Non-pigmented ciliary epithelial cell (primary cell): ENCODE results near the gene OR2S2.
A peak's percentile ranks its signal among the peaks of the same experiment; 100 is the strongest.
"Not testable (repeated sequence)": the region's sequence is repeated elsewhere in the genome, so short reads cannot be mapped to it uniquely, and the experiment has no call there.

Experiments
- DNase-seq: peaks from one replicate; pipeline ENCODE4 v3.0.0-alpha.2; 2010; ENCODE audit warnings: low read depth

The OR2S2 gene

GRCh38 chr9:35962126-35962906 lies 4.4 kb upstream of the OR2S2 start:
- peak; percentile 34 for DNase-seq

DNA sequence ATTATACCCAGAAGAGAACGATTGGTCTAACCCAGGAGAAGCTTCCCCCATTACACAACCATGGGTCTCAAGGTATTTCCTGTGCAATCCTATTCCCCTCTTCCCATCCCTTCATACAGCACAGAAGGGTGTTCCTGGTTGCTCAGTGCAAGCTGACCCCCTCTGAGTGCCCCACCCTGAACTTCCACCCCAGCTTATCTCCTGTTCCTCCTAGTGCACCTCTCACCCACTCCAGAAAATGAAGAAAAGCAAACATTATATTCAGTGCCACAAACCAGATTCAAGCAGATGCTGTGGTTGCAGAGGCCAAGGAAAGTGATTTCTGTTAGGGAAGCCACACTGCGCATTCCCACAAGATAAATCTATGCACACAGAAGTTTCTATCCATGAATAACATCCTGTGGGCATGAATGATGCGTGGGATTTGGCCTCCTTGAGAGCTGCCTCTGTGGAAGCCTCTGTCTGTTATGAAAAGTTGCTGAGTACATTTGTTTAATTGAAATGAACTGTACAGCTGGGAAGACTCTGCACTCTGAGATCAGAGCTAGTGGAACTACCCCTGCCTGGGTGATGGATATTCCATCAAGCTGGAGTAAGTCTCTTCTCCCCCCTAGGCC lies 2.2 kb upstream of the OR2S2 start:
- peak; percentile 55 for DNase-seq

- DNase-seq, result no peak
These were observed 1.3 kb downstream of the OR2S2 start for GRCh38 chr9:35956651-35957050.

- DNase-seq, result peak; percentile 67
These were observed 2.9 kb downstream of the OR2S2 start for GRCh38 chr9:35954942-35955546.

- no peak for DNase-seq
These were observed 5.3 kb downstream of the OR2S2 start for GRCh38 chr9:35952526-35953191.

DNA sequence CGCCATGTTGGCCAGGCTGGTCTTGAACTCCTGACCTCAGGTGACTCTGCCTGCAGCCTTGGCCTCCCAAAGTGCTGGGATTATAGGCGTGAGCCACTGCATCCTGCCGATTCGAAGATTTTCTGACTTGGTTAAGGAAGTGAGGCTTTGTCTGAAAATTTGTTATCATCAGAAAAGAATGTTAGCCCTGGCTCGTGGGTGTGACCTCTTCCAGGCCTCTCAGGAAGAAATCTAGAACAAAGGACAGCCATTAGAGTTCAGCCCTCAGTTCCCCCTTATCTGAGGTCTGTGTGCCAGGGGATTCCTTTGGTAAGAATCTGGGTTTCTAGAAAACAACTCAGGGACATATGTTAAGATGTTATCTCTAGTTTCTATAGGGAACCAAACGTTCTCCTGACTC lies 6.2 kb downstream of the OR2S2 start:
- DNase-seq, result peak; percentile 54

DNA sequence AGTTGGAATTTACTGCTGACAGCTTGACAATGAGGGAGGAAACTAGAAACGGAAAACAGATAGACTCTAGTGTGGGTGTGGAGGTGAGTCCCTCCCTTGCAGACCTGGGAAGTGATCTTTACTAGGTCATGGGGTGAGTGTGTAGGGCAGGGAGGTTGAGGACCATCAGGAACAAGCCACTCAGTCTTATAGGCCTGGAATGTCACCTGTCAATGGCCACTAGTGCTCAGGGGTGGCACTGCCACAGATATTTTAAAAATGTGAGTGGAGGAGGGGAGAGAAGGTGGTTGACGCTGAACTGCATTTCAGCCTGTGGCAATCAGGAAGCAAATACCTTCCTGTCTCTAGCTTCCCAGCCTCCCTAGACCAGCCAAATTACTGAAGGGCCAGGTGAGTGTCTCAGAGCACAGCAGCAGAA lies 9.0 kb downstream of the OR2S2 start:
- no peak for DNase-seq

- DNase-seq, result no peak
These were observed 9.5 kb downstream of the OR2S2 start for GRCh38 chr9:35948451-35948850.

- DNase-seq, result no peak
These were observed 12.5 kb downstream of the OR2S2 start for GRCh38 chr9:35945341-35946018.

DNA sequence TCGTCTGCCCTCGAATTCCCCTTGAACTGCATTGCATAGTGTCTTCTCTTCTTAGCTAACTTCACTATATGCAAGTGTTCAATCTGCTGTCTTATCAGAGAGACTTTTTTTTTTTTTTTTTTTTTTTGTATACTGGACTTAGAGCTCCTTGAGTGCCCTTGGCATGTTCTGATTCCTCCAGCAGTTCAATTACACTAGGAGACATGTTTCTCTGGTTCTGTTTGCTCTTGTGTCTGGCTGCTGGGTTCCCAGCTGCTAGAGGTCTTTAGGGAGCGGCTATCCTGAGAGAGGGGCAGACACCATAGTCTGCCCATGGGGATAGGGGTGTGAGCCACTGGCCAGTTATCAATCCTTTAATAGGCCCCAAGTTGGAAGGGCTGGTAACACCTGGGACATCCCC lies 13.1 kb downstream of the OR2S2 start:
- DNase-seq, result no peak

DNA sequence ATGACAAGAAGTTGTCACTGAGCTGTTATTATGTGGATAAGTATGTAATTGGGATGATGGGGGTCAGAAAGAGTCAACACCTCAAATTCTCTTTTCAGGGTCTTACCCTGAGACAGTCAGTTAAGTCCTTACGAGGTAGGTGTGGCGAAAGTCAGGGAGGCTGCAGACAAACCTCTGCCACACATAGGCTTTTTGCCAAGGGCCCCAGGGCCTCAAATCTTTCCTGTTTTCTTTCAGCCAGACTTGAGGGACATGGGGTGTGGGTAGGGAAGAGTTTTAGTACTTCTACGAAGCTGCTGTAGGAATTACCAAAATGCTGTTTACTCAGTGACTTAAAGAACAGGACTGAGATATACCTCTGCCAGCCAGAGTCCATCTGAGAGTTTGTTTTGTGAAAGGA lies 13.8 kb downstream of the OR2S2 start:
- no peak for DNase-seq

DNA sequence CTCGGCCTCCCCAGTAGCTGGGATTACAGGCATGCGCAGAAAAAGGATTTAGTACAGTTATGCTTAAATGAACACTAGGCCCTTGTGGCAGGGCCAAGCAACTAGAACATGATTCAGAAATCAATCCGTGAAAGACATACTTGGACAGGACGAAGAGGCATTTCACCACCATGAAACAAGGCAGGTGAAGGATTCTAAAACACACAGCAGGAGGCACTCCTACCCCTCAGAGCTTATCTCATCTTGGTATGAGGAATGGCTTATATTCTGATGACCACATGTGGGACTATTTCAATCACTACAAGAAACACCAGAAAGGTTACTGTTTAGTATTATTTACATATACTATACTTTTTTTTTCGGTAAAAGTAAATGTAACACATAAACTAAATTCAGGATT lies 15.7 kb downstream of the OR2S2 start:
- DNase-seq, result no peak

DNA sequence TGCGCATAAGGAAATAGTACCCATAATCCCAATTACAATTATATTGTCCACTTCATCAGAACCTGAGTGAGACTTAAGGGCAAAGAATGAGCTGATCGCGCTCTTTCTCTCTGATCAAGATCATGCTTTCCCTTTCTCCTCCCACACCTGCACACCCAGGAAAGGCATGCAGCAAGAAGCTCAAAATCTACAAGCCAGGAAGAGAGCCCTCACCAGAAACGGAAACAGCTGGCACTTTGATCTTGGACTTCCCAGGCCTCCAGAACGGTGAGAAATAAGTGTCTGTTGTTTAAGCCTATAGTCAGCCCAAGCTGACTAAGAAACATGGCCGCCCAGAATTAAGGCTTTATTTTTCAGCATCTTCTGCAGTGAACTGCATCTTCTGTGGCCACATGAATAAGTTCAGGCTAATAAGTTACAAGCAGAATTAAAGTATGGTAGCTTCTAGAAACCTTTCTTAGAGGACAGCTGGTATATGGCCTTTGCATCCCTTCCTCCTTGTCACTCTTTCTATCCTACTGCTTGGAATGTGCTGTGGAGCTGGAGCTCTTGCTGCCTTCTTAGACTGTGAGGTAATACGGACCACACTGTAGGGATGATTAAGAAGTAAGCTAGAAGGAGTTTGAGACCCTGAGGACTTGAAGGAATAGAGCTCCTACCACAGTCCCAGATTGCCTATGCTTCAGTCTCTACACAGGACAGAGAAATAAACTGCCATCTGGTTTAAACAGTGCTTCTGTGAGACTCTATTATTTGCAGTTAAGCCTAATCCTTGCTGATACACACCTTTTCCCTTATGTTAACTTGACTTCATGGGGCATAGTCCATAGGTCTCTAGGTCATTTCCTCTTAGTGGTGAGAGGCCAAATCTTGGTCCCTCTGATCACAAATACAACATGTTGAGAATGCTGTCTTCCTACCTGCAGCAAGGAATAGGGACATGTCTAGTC lies 17.2 kb downstream of the OR2S2 start:
- DNase-seq, result no peak

- no peak for DNase-seq
These were observed 18.2 kb downstream of the OR2S2 start for GRCh38 chr9:35939679-35940250.

GRCh38 chr9:35938474-35939356 lies 19.2 kb downstream of the OR2S2 start:
- no peak for DNase-seq

GRCh38 chr9:35937227-35937626 lies 20.7 kb downstream of the OR2S2 start:
- no peak for DNase-seq

DNA sequence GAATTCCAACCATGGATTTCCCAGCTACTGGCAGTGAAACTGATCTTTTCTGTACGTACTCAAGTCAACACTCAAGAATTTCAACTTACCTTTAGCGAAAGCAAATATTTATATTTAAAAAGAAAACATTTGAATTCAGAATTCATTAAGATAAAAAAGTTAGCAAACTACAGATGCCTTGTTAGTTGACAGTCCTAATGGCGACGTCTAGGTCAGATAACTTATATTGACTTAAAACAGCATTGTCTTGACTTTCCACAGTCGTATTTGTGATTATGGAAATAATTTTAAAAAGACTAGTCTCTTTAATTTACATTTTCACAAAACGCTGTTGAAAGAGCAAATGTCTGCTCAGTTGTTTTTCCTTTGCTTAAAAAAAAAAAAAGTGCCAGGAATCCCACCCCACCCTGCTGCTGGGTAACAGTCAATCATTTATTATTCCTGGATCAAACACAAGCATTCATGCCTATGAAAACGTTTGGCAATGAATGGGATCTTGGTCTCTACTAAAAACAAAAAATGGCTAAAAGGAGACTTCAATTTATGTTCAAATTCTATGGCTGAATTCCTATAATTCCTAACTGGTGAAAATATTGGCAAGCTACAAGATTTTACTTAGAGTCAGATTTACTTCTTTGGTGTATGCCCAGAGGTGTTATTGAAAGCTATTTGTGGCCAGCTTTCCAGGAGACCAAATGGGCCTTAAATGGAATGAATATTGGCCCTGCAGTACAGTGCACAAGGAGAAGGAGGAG lies 22.0 kb downstream of the OR2S2 start:
- DNase-seq, result no peak

GRCh38 chr9:35935261-35935660 lies 22.7 kb downstream of the OR2S2 start:
- no peak for DNase-seq

DNA sequence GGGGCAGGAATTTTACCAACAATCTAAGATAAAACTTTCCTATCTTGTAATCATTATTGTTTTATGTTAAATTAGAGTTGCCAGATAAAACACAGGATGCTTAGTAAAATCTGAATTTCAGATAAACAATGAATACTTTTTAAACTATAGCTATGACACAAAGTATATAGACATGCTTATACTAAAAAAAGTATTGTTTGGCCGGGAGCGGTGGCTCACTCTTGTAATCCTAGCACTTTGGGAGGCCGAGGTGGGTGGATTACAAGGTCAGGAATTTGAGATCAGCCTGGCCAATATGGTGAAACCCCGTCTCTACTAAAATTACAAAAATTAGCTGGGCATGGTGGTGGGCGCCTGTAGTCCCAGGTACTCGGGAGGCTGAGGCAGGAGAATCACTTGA lies 23.9 kb downstream of the OR2S2 start:
- not testable (repeated sequence) for DNase-seq
